Stimulated activated CD4-positive, alpha-beta T cell treated with anti-CD3 and anti-CD28 coated beads, Interleukin-12 subunit alpha, Interleukin-12 subunit beta, amount 100 ng/mL, for 48 hours (primary cell): ENCODE results near the gene NT5E.
"Not testable (repeated sequence)": the region's sequence is repeated elsewhere in the genome, so short reads cannot be mapped to it uniquely, and the experiment has no call there.

Experiments
- DNase-seq, 3 donors: peaks; one replicate each; pipeline ENCODE4 v3.0.0-alpha.2; 2020; ENCODE audit warnings: low read depth in 2 of 3, low spot score in 1 of 3

Gene NT5E

GRCh38 chr6:85490516-85491248, 40.8 kb downstream of the NT5E start:
- DNase-seq, result no peak

- no peak for DNase-seq
Observed at GRCh38 chr6:85493389-85493788, 43.5 kb downstream of the NT5E start.

DNA sequence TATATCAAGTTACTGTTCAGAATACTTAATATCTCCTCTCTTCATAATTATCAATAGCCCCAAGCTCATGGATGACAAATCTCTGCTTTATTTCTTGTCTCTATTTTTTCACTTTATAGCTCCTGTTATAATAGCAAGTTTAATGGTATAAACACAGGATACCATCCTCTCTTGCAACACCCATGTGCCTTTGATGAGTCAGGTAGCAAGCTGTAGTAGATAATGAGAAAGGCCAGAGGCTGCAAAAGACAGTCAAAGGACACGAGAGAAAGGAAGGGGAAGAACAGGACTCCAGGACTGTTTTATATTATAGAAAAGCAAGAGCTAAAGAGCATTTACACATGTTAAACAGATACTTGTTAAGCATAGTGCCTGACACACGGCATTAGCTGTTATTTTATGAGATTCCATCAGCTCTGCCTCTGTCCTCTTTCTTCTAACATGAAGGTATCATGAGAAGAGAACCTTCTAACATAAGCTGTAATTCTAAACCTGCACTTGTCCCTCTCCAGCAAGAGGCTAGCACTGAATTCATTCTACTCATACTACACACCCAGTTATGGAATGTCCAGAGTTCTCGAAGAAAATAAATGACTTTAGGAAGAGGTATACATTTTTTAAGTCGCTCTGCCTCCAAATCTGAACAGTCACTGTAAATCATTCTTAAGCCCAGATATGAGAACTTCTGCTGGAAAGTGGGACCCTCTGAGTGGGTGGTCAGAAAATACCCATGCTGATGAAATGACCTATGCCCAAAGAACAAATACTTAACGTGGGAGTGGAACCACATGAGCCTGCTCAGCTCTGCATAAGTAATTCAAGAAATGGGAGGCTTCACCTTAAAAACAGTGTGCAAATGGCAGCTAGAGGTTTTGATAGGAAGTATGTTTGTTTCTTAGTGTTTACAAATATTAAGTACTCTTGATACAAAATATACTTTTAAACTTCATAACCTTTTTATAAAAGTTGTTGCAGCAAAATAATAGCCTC, 45.0 kb downstream of the NT5E start:
- no peak for DNase-seq

DNA sequence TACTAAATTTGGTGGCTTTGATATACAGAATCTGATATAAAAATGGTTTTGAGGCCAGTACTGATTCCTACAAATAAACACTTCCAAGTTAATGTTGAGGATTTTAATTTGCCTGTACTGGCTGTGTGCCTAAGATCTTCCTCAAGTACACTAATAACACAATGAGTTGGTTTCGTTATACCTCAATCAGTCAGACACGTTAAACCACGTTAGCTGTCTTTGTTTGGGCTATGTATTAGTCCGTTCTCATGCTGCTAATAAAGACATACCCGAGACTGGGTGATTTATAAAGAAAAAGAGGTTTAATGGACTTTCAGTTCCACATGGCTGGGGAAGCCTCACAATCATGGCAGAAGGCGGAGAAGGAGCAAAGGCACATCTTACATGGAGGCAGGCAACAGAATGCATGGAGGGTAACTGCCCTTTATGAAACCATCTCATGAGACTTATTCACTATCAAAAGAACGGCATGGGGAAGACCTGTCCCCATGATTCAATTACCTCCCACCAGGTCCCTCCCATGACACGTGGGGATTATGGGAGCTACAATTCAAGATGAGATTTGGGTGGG, 46.2 kb downstream of the NT5E start:
- no peak for DNase-seq

GRCh38 chr6:85496856-85497255, 47.0 kb downstream of the NT5E start:
- no peak for DNase-seq

DNA sequence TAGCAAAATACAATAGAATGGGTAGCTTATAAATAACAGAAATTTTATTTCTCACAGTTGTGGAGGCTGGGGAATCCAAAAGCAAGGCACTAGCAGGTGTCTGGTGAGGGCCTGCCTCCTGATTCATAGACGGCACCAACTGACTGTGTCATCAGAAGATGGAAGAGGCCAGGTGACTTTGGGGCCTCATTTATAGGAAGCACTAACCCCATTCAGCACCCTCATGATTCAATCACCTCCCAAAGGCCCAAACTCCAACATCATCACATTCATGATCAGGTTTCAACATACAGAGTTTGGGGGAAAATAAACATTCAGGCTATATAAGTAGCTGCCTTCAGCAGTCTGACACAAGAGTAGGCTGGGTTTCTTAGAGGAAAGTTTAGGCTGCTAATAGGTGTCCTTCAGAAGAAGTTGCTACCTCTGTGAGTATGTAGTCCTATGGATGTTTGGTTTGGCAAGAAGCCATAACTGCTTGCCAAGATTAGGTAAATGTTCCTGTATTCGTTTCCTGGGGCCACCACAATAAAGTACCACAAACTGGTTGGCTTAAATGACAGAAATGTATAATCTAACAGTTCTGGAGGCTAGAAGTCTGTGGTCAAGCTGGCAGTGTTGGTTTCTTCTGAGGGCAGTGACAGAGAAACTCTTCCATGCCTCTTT, 48.8 kb downstream of the NT5E start:
- DNase-seq, result no peak

DNA sequence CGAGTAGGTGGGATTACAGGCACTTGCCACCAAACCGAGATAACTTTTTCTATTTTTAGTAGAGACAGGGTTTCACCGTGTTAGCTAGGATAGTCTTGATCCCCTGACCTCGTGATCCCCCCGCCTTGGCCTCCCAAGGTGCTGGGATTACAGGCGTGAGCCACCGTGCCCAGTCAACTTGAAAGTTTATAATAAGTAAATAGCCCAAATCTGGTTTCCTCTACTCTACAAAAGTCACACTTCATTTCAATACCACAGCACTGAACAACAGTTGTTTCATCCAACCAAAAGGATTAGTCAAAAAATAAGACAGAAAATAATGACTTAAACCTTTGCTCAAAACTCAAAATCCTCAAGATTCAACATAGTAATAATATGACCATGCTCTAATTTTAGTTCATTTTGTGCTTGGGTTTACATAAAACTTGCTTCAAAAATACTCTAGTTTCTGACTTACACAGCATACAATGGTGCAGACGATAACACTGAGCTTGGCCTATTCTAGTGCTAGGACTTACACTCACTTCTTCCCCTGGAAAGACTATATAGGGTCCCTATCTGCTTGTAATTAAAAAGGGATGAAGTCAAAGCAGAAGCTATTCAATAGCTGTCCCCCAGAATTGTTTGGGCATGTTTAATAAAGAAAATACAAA, 56.7 kb downstream of the NT5E start:
- DNase-seq, result no peak

DNA sequence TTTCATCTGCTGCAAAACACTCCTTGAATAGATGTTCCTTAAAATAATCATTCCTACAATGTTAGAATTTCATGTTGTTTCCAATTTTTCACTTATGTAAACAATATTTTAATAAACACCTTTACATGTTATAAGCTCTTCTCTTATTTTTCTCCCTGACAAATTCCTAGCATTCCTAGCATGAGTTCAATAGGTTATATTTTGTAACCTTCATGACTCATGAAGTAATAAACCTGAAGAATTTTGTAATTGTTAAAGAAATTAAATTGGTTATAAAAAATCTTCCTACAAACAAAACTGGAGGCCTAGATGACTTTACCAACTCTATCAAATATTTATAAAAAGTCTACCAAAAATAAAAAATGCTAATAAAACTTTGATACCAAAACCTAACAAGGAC, 66.3 kb downstream of the NT5E start:
- no peak for DNase-seq

DNA sequence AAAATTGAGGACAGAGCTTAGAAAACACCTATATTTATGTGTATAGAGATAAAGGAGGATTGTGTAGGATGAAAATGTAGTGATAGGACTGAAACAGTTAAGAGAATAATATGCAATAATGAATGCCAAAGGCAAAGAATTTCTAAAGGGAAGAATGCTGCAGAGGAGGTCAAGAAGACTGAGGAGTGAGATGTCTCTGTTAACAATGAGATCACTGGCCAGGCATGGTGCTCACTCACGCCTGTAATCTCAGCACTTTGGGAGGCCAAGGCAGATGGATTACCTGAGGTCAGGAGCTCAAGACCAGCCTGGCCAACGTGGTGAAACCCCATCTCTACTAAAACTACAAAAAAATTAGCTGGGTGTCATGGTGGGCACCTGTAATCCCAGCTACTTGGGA, 74.4 kb downstream of the NT5E start:
- DNase-seq, result not testable (repeated sequence)

DNA sequence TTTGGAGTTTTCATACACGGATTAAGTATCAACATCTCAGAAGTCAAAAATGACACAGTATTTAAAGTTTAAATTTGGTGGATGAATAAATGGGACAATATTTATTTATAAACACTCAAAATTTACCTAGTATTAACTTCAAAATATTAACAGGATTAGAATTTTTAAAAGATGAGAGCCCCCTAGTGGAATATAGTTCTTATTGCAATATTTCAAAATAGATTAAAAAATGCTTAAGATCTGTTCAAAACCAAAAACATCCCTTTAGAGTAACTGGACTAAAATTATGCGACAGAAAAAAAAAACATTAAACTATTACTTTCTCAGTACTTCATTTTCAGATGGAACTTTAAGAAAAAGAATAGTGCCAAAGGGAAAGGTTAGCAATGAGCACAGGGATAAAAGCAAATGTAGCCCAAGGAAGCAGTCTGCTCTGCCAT, 87.2 kb downstream of the NT5E start:
- no peak for DNase-seq

GRCh38 chr6:85544776-85545175, 94.9 kb downstream of the NT5E start:
- no peak for DNase-seq
